ENCODE results near the gene ZNF160.
"Not testable (repeated sequence)": the region's sequence is repeated elsewhere in the genome, so short reads cannot be mapped to it uniquely, and the experiment has no call there.

Gene ZNF160

GRCh38 chr19:53109527-53109926, 6.3 kb upstream of the ZNF160 start:
- H3K27ac Mint-ChIP-seq: no peak overlapping the region
- H3K4me1 Mint-ChIP-seq: no peaks in the 10 kb centered on the region
- H3K27me3 Mint-ChIP-seq (ENCODE audit: low read depth, poor library complexity): peaks cover 3% of the 10 kb centered on the region
- DNase-seq: no peak
- H3K36me3 Mint-ChIP-seq (ENCODE audit: low read depth): peaks cover 71% of the 10 kb centered on the region
- H3K4me3 Mint-ChIP-seq: no peak overlapping the region
- peaks cover 18% of the 10 kb centered on the region for H3K9me3 Mint-ChIP-seq
- no peak for TF ChIP-seq CTCF (IDR thresholded peaks at IDR 0.05)

GRCh38 chr19:53102756-53103233, 427 bp downstream of the ZNF160 start:
- Mint-ChIP-seq H3K4me3 (peak overlapping the region; percentile 91), H3K4me1 (peaks cover 34% of the 10 kb centered on the region), H3K27me3 (ENCODE audit: low read depth, poor library complexity) (peaks cover 3% of the 10 kb centered on the region), H3K9me3 (peaks cover 4% of the 10 kb centered on the region), H3K27ac (peak overlapping the region; percentile 49), H3K36me3 (ENCODE audit: low read depth) (peaks cover 52% of the 10 kb centered on the region)
- no peak for TF ChIP-seq CTCF (IDR thresholded peaks at IDR 0.05)
- DNase-seq: peak; percentile 50

GRCh38 chr19:53102206-53102755, 941 bp downstream of the ZNF160 start:
- Mint-ChIP-seq H3K4me1 (peaks cover 39% of the 10 kb centered on the region), H3K9me3 (peaks cover 4% of the 10 kb centered on the region), H3K4me3 (peak overlapping the region; percentile 91), H3K27me3 (ENCODE audit: low read depth, poor library complexity) (peaks cover 4% of the 10 kb centered on the region), H3K27ac (peak overlapping the region; percentile 49), H3K36me3 (ENCODE audit: low read depth) (peaks cover 52% of the 10 kb centered on the region)
- TF ChIP-seq CTCF (IDR thresholded peaks at IDR 0.05): no peak
- peak; percentile 25 for DNase-seq

- peaks cover 42% of the 10 kb centered on the region for H3K4me1 Mint-ChIP-seq
- H3K27me3 Mint-ChIP-seq (ENCODE audit: low read depth, poor library complexity): peaks cover 6% of the 10 kb centered on the region
- peaks cover 4% of the 10 kb centered on the region for H3K9me3 Mint-ChIP-seq
- no peak for DNase-seq
- peak overlapping the region; percentile 14 for H3K27ac Mint-ChIP-seq
- peak overlapping the region; percentile 91 for H3K4me3 Mint-ChIP-seq
- no peak for TF ChIP-seq CTCF (IDR thresholded peaks at IDR 0.05)
- H3K36me3 Mint-ChIP-seq (ENCODE audit: low read depth): peaks cover 47% of the 10 kb centered on the region
Observed at GRCh38 chr19:53101518-53101917, 1.7 kb downstream of the ZNF160 start.

GRCh38 chr19:53098570-53098969, 4.7 kb downstream of the ZNF160 start:
- Mint-ChIP-seq H3K4me1 (peaks cover 49% of the 10 kb centered on the region), H3K36me3 (ENCODE audit: low read depth) (peaks cover 62% of the 10 kb centered on the region)
- H3K9me3 Mint-ChIP-seq; H3K27ac Mint-ChIP-seq; DNase-seq; H3K4me3 Mint-ChIP-seq; H3K27me3 Mint-ChIP-seq (ENCODE audit: low read depth, poor library complexity): not testable (repeated sequence)

- H3K27ac Mint-ChIP-seq: peak overlapping the region; percentile 73
- H3K36me3 Mint-ChIP-seq (ENCODE audit: low read depth): peaks cover 68% of the 10 kb centered on the region
- not testable (repeated sequence) for H3K4me3 Mint-ChIP-seq; H3K27me3 Mint-ChIP-seq (ENCODE audit: low read depth, poor library complexity); H3K9me3 Mint-ChIP-seq; DNase-seq
- peaks cover 43% of the 10 kb centered on the region for H3K4me1 Mint-ChIP-seq
Observed at GRCh38 chr19:53096982-53097690, 6.1 kb downstream of the ZNF160 start.

GRCh38 chr19:53096579-53096978, 6.6 kb downstream of the ZNF160 start:
- H3K4me3 Mint-ChIP-seq; H3K27ac Mint-ChIP-seq; H3K9me3 Mint-ChIP-seq; H3K27me3 Mint-ChIP-seq (ENCODE audit: low read depth, poor library complexity); DNase-seq: not testable (repeated sequence)
- peaks cover 69% of the 10 kb centered on the region for H3K36me3 Mint-ChIP-seq (ENCODE audit: low read depth)
- H3K4me1 Mint-ChIP-seq: peaks cover 37% of the 10 kb centered on the region

Data from nephron progenitor cell (in vitro differentiated cells).